ENCODE measurements around the gene MS4A18.

MS4A18 gene

DNA sequence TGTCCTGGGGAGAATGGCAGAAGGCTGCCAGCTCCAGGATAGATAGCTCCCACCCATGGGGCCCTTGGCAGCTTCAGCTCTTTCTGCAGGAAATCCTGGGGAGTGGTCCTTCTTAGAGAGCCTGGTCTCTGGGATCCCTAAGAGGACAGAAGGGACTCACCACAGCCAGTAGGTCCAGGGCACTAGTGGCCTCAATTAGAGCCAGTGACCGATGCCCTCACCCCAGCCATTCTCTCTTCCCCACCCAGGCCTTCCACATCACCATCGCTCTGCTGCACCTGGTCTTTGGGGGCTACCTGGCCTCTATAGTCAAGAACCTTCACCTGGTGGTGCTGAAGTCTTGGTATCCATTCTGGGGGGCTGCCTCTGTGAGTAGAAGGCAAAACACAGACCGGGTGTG lies 66.2 kb downstream of the MS4A18 start:
- DNase-seq, result no peak

DNA sequence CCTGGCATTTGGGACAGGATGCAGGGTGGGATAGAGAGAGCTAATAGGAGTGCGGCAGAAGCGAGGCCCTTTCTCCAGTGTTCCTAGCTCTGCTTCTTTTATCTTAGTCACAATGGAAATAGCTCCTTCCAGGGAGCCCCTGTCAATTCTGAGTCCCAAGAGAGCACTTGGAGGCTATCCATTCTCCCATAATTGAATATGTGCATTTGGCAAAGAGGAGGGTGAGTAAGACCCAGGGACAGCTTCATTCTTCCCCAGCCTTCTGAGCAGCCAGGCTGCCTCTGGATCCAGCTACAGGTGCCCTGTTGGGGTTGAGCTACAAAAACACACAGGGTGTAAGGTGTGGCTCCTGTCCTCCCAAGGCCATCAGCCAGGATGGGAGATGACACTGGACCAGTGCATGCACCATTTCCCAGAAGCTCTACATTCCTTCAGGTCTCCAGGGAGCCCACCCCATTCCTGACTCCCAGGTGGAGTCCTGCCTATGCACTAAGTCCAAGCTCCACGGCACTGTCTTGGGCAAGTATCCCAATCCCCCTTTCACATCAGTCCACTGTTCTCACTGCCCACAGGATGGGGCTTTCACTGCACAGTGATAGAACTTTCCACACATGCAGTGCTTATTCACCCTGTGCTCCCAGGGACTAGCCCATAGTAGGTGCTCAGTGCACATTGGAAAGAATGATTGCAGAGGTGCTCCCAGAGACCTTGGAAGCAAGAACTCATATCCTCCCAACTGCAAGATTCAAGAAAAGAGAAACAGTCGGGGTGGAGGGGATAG lies 66.8 kb downstream of the MS4A18 start:
- no peak for DNase-seq

DNA sequence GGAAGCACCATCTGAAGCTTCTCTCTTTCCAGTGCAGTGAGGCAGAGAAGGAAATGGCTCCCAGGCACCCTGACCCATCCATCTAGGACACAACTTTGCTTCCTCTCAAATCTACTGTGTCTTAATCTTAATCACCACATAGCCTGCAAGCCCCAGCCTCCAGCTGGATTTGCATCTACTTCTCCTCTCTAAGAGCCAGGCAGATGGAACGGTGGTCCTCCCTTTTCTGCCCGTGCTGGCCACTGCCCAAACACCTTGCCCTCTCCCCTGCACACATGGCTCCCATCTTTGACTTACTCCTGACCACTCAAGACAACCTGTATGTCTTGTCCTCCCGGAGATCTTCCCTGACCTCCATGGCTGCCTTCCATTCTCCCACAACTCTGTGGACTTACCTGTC lies 68.0 kb downstream of the MS4A18 start:
- no peak for DNase-seq

Measured in stimulated activated CD4-positive, alpha-beta T cell treated with anti-CD3 and anti-CD28 coated beads, Interleukin-2, amount 100 ng/mL, for 48 hours (primary cell).